ENCODE measurements around the gene BATF3. TPM values are rescaled to one million over a fixed set of nuclear protein-coding genes. Genes with fewer than 3 reads are reported as not detected.
A peak's percentile ranks its signal among the peaks of the same experiment; 100 is the strongest.
"Not testable (repeated sequence)": the region's sequence is repeated elsewhere in the genome, so short reads cannot be mapped to it uniquely, and the experiment has no call there.

Gene BATF3
- total and polyA plus RNA-seq, 10 donors: 10.8 to 34.0 (median 14.0) TPM

- no peak for TF ChIP-seq POLR2AphosphoS5 (IDR thresholded peaks at IDR 0.05)
- no peak for TF ChIP-seq CTCF (IDR thresholded peaks at IDR 0.05 in 8 of 11, conservative IDR thresholded peaks at IDR 0.05 in 3 of 11)
- TF ChIP-seq POLR2A (IDR thresholded peaks at IDR 0.05): no peak
- H3K4me1 ChIP-seq: peaks cover 30 to 71% (median 55%) of the 10 kb centered on the region in 6 donors
- H3K9me3 ChIP-seq: no peaks in the 10 kb centered on the region
- 84 to 90% (median 87%) methylated on average over 10 of the region's 10 CpGs for WGBS, 5 donors
- no peak overlapping the region for H3K4me3 ChIP-seq
- H3K36me3 ChIP-seq: no peaks in the 10 kb centered on the region
- no peak for DNase-seq
- H3K27me3 ChIP-seq (replicated peaks in 1 of 7): no peaks in the 10 kb centered on the region
- H3K27ac ChIP-seq: peak overlapping the region in 3 of 8 donors; percentile 74 to 81 (median 80)
- intact Hi-C loops (cut with DNase I; ENCODE audit: low total_unique reads): loop anchor here (10.0 kb wide), 2 partner anchors 119 to 329 kb away; no protein-coding TSS in a partner anchor
Observed at GRCh38 chr1:212666116-212666775, 33.4 kb downstream of the BATF3 start.

GRCh38 chr1:212665241-212666115 lies 34.2 kb downstream of the BATF3 start:
- Histone ChIP-seq H3K4me3 (peak overlapping the region; percentile 26 to 76 (median 46)), H3K36me3 (no peaks in the 10 kb centered on the region), H3K4me1 (peaks cover 30 to 63% (median 49%) of the 10 kb centered on the region in 6 donors), H3K27ac (peak overlapping the region; percentile 36 to 88 (median 72)), H3K9me3 (no peaks in the 10 kb centered on the region), H3K27me3 (replicated peaks in 1 of 7) (no peaks in the 10 kb centered on the region)
- 18 to 36% (median 19%) methylated on average over 22 to 37 of the region's 37 CpGs for WGBS, 5 donors
- intact Hi-C loops (cut with DNase I; ENCODE audit: low total_unique reads): loop anchor here (10.0 kb wide), 2 partner anchors 119 to 329 kb away; no protein-coding TSS in a partner anchor
- peak; percentile 95 for DNase-seq
- TF ChIP-seq POLR2A (IDR thresholded peaks at IDR 0.05) (no peak), CTCF (IDR thresholded peaks at IDR 0.05 in 8 of 11, conservative IDR thresholded peaks at IDR 0.05 in 3 of 11) (peak; percentile 87 to 98 (median 95)), POLR2AphosphoS5 (IDR thresholded peaks at IDR 0.05) (peak; percentile 40 to 80 (median 69))

- H3K27me3 ChIP-seq (replicated peaks in 1 of 7): no peaks in the 10 kb centered on the region
- 68 to 77% (median 75%) methylated on average over 11 of the region's 11 CpGs for WGBS, 5 donors
- H3K9me3 ChIP-seq: no peaks in the 10 kb centered on the region
- peaks cover 30 to 54% (median 45%) of the 10 kb centered on the region in 6 donors for H3K4me1 ChIP-seq
- DNase-seq: no peak
- intact Hi-C loops (cut with DNase I; ENCODE audit: low total_unique reads): loop anchor here (10.0 kb wide), 2 partner anchors 120 to 330 kb away; no protein-coding TSS in a partner anchor
- H3K27ac ChIP-seq: peak overlapping the region in 2 of 8 donors; percentile 72 to 88
- H3K4me3 ChIP-seq: peak overlapping the region in 2 of 8 donors; percentile 48 to 76
- TF ChIP-seq CTCF (IDR thresholded peaks at IDR 0.05 in 8 of 11, conservative IDR thresholded peaks at IDR 0.05 in 3 of 11) (no peak), POLR2A (IDR thresholded peaks at IDR 0.05) (no peak), POLR2AphosphoS5 (IDR thresholded peaks at IDR 0.05) (no peak)
- no peaks in the 10 kb centered on the region for H3K36me3 ChIP-seq
Observed at GRCh38 chr1:212664409-212665199, 35.0 kb downstream of the BATF3 start.

GRCh38 chr1:212658250-212658649 lies 41.4 kb downstream of the BATF3 start:
- not testable (repeated sequence) for H3K27ac ChIP-seq, H3K9me3 ChIP-seq, H3K36me3 ChIP-seq, H3K4me1 ChIP-seq, H3K4me3 ChIP-seq, DNase-seq
- 79 to 88% (median 86%) methylated on average over 6 to 7 of the region's 7 CpGs for WGBS, 5 donors
- intact Hi-C loops (cut with DNase I; ENCODE audit: low total_unique reads): loop anchor here (10.0 kb wide), 1 partner anchor 163 kb away; no protein-coding TSS in a partner anchor
- H3K27me3 ChIP-seq (replicated peaks in 1 of 7): peaks cover 0 to 12% (median 0%) of the 10 kb centered on the region in 7 donors

Measured in spleen (tissue), 11 donors.